A549 (cell line): ENCODE results near the gene CABP4.

Experiments
- CTCF ChIP-seq: fragments of >200 bp; sonication (Bioruptor Twin); formaldehyde crosslinking; IDR thresholded peaks from 3 replicates; pipeline ENCODE4 v1.5.1; 2016
- FOSB ChIP-seq: fragments of 250-450 bp; sonication (Bioruptor Pico); IDR thresholded peaks from 2 replicates; pipeline ENCODE4 v1.5.0; 2020; ENCODE audit warnings: mild to moderate bottlenecking, moderate library complexity
- HDAC2 ChIP-seq: fragments of 200-600 bp; sonication (generic); IDR thresholded peaks from 2 replicates; pipeline ENCODE4 v1.6.1; 2016
- KDM1A ChIP-seq: fragments of 200-600 bp; sonication (generic); IDR thresholded peaks from 2 replicates; pipeline ENCODE4 v1.6.1; 2016; ENCODE audit warnings: low read depth, mild to moderate bottlenecking
- MAFK ChIP-seq: fragments of 450-650 bp; IDR thresholded peaks from 2 replicates; pipeline ENCODE4 v1.6.1; 2014; ENCODE audit not compliant: partially characterized antibody
- POLR2A ChIP-seq: IDR thresholded peaks from 2 replicates; pipeline ENCODE4 v1.6.1; 2012; ENCODE audit warnings: mild to moderate bottlenecking, low read length
- POLR2AphosphoS2 ChIP-seq: conservative IDR thresholded peaks from 2 replicates; pipeline ENCODE4 v1.6.1; 2012; ENCODE audit warnings: low read length, improper control_type of control experiment, inconsistent platforms
- RAD21 ChIP-seq, 2 experiments: fragments of >200 bp in 1 of 2; sonication (Bioruptor Twin) in 1 of 2; formaldehyde crosslinking in 1 of 2; IDR thresholded peaks in 1 of 2; conservative IDR thresholded peaks in 1 of 2; 2 replicates in 1 of 2; 3 replicates in 1 of 2; pipeline ENCODE4 v1.6.1; 2012 to 2018; ENCODE audit warnings: inconsistent platforms in 1 of 2
- RARB ChIP-seq: fragments of 250-450 bp; sonication (Bioruptor Pico); IDR thresholded peaks from 2 replicates; pipeline ENCODE4 v1.8.0; 2021; ENCODE audit warnings: mild to moderate bottlenecking, moderate library complexity
- RCOR1 ChIP-seq: fragments of 150-350 bp; IDR thresholded peaks from 2 replicates; pipeline ENCODE4 v1.6.1; 2014; ENCODE audit warnings: antibody characterized with exemption, low read length, low read depth
- REST ChIP-seq: fragments of 200-600 bp; sonication (generic); IDR thresholded peaks from 2 replicates; pipeline ENCODE4 v1.6.1; 2016; ENCODE audit warnings: antibody characterized with exemption, mild to moderate bottlenecking, moderate library complexity
- ZFP36 ChIP-seq: fragments of 450-650 bp; IDR thresholded peaks from 2 replicates; pipeline ENCODE4 v1.6.1; 2014; ENCODE audit warnings: borderline replicate concordance; ENCODE audit not compliant: partially characterized antibody
- TF ChIP-seq, protein P1 (sequence below): fragments of 150-350 bp; IDR thresholded peaks from 2 replicates; pipeline ENCODE4 v1.6.1; 2014; ENCODE audit warnings: low read depth, mild to moderate bottlenecking, low read length

GRCh38 chr11:67452141-67452952 lies 2.8 kb upstream of the CABP4 start, which contains the start of gene GPR152:
- TF ChIP-seq RAD21 (conservative IDR thresholded peaks at IDR 0.05 in 1 of 2, IDR thresholded peaks at IDR 0.05 in 1 of 2) (no peak), RARB (no peak), KDM1A (no peak), FOSB (CRISPR knock-in tag) (no peak), POLR2A (no peak), RCOR1 (no peak), CTCF (no peak), REST (no peak), HDAC2 (no peak), ZFP36 (no peak), MAFK (no peak), POLR2AphosphoS2 (no peak)
- TF ChIP-seq, protein P1, sequence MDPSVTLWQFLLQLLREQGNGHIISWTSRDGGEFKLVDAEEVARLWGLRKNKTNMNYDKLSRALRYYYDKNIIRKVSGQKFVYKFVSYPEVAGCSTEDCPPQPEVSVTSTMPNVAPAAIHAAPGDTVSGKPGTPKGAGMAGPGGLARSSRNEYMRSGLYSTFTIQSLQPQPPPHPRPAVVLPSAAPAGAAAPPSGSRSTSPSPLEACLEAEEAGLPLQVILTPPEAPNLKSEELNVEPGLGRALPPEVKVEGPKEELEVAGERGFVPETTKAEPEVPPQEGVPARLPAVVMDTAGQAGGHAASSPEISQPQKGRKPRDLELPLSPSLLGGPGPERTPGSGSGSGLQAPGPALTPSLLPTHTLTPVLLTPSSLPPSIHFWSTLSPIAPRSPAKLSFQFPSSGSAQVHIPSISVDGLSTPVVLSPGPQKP: no peak
